Mucosa of rectum (tissue), 2 donors: Measurements from ENCODE around the gene MYH11.

Experiments used
- H3K27ac ChIP-seq, 2 donors: one replicate each; pipeline ENCODE4 v1.7.0; 2013; ENCODE audit warnings: inconsistent platforms in 2 of 2, low read depth in 2 of 2, low read length in 2 of 2
- H3K27me3 ChIP-seq, 2 donors: one replicate each; pipeline ENCODE4 v1.7.0; 2013; ENCODE audit warnings: low read length in 2 of 2; ENCODE audit not compliant: control insufficient read depth in 2 of 2, insufficient read depth in 2 of 2
- H3K36me3 ChIP-seq, 2 donors: one replicate each; pipeline ENCODE4 v1.7.0; 2013; ENCODE audit warnings: low read length in 2 of 2; ENCODE audit not compliant: control insufficient read depth in 2 of 2, insufficient read depth in 2 of 2
- H3K4me1 ChIP-seq, 2 donors: one replicate each; pipeline ENCODE4 v1.7.0; 2013; ENCODE audit warnings: low read length in 2 of 2, mild to moderate bottlenecking in 1 of 2; ENCODE audit not compliant: control insufficient read depth in 2 of 2, insufficient read depth in 2 of 2
- H3K4me3 ChIP-seq, 2 donors: one replicate each; pipeline ENCODE4 v1.7.0; 2013; ENCODE audit warnings: low read length in 2 of 2
- H3K9ac ChIP-seq, 2 donors: one replicate each; pipeline ENCODE4 v1.7.0; 2013; ENCODE audit warnings: low read length in 2 of 2, low read depth in 1 of 2, mild to moderate bottlenecking in 1 of 2
- H3K9me3 ChIP-seq, 2 donors: one replicate each; pipeline ENCODE4 v1.7.0; 2013; ENCODE audit warnings: low read length in 2 of 2; ENCODE audit not compliant: control insufficient read depth in 2 of 2
- donor health status: healthy.
- donor health status: Normal muscosa, but diverticular disease.

Gene MYH11

DNA sequence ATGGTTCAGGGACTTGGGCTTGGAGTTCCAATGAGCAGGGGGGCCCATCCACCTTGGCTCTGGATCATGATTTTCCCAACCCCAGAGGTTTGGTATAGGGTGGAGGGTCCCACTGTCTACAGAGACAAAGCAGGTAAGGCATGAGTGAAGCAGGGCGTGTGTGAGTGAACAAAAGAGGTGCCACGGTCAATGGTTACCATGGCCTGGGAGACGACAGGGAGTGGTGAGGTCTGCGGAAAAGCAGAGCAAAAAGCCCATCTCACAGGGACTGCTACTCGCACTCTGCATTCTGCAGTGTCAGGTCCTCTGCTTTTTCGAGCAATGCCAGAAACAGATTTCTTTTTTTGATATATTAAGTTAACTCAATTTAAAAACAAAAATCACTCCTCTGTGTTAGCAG is 24.6 kb downstream of the MYH11 start:
- Histone ChIP-seq H3K9me3 (no peaks in the 10 kb centered on the region), H3K9ac (no peak overlapping the region), H3K4me1 (peaks cover 0 to 2% of the 10 kb centered on the region in 2 donors), H3K4me3 (no peak overlapping the region), H3K27me3 (no peaks in the 10 kb centered on the region), H3K27ac (no peak overlapping the region), H3K36me3 (no peaks in the 10 kb centered on the region)

DNA sequence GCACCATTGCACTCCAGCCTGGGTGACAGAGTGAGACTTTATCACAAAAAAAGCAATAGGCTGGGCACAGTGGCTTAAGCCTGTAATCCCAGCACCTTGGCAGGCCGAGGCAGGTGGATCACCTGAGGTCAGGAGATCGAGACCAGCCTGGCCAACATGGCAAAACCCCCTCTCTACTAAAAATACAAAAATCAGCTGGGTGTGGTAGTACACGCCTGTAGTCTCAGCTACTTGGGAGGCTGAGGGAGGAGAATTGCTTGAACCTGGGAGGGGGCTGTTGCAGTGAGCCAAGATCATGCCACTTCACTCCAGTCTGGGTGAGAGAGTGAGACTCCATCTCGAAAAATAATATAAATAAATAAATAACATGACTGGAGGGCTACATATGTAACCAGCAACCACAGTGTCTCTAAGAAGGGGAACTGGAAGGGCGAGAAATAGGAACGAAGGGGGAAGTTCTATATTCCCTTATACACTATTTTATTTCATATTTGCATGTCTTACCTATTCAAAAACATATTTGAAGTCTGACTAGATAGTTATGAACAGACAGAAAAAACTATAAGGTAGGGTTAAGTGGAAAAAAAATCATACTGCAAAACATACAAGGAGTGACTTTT is 25.9 kb downstream of the MYH11 start:
- H3K9ac ChIP-seq, result no peak overlapping the region
- H3K9me3 ChIP-seq, result no peaks in the 10 kb centered on the region
- no peak overlapping the region for H3K4me3 ChIP-seq

DNA sequence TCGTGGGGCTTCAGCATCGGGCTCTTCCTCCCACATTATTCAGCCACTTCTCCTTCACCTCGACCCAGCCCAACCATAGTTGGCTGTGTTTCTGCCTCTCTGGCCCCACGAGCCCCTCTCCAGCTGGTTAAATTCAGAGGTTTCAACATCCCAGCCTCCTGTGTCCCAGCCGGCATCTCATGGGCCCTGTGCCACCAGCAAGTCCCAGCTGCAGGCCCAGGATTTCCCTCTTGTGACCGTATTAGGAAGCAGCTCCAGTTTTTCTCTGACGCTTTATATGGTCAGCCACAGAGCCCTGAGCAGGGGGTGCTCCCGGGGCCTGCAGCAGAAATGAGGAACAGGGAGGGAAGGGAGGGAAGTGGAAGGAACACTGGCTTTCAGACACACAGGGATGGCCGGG is 27.4 kb downstream of the MYH11 start:
- no peak overlapping the region for H3K9ac ChIP-seq
- H3K36me3 ChIP-seq, result no peaks in the 10 kb centered on the region
- H3K4me1 ChIP-seq, result no peaks in the 10 kb centered on the region
- H3K9me3 ChIP-seq, result no peaks in the 10 kb centered on the region
- H3K27ac ChIP-seq, result peak overlapping the region; percentile 24 to 28
- no peaks in the 10 kb centered on the region for H3K27me3 ChIP-seq
- no peak overlapping the region for H3K4me3 ChIP-seq

More for the DNA sequence above, 25.9 kb downstream of the MYH11 start:
- Histone ChIP-seq H3K27me3 (no peaks in the 10 kb centered on the region), H3K27ac (no peak overlapping the region), H3K36me3 (no peaks in the 10 kb centered on the region), H3K4me1 (peaks cover 0 to 2% of the 10 kb centered on the region in 2 donors)

DNA sequence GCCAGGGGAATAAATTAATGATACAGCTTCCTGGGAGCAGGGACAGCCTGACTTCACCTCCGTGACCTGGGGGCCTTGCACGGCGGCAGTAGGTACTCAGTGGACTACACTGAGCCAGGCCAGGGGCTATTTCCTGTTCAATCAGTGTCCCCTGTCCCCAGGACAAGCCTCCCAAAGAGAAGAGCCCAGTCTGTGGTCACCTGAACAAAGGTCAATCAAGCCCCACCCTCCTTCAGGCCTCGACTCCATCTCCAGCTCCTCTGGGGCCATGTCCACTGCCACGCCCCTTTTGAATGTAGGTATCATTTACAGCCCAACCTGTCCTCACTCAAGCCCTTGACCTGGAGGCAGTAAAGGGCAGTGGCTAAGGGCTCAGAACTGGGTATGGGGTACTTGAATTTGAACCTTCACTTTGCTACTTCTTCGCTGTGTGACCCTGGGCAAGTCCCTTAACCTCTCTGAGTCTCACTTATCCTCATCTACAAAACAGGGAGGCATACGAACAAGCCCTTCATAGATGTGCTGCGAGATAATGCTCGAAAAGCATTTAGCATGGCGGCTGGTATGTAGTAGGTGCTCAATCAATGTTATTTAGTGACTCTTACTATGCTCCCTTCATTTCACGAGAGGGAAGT is 29.0 kb downstream of the MYH11 start:
- H3K27me3 ChIP-seq, result no peaks in the 10 kb centered on the region
- peak overlapping the region in 1 of 2 donors; percentile 19 for H3K27ac ChIP-seq
- H3K9ac ChIP-seq, result no peak overlapping the region
- no peaks in the 10 kb centered on the region for H3K9me3 ChIP-seq
- H3K4me1 ChIP-seq, result no peaks in the 10 kb centered on the region
- no peaks in the 10 kb centered on the region for H3K36me3 ChIP-seq
- no peak overlapping the region for H3K4me3 ChIP-seq

DNA sequence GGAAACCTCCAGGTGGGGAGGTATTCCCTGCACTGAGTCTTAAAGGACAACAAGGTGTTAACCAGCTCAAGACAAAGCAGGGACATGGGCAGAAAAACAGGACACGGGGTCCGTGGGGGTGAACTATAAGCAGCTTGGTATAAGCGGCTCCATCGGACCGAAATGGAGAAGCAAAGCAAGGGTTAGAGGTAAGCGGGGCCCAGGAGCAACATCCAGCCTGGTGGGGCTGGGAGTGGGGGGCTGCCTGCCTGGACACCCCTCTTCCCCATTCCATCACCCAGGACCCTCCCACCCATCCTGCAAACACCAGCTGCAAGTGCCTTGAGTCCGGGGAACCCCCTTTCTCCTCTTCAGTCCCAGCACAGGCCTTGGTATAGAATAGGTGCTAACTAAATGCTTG is 29.5 kb downstream of the MYH11 start:
- Histone ChIP-seq H3K4me1 (no peaks in the 10 kb centered on the region), H3K9ac (no peak overlapping the region), H3K36me3 (no peaks in the 10 kb centered on the region), H3K27me3 (no peaks in the 10 kb centered on the region), H3K27ac (no peak overlapping the region), H3K4me3 (no peak overlapping the region), H3K9me3 (no peaks in the 10 kb centered on the region)

DNA sequence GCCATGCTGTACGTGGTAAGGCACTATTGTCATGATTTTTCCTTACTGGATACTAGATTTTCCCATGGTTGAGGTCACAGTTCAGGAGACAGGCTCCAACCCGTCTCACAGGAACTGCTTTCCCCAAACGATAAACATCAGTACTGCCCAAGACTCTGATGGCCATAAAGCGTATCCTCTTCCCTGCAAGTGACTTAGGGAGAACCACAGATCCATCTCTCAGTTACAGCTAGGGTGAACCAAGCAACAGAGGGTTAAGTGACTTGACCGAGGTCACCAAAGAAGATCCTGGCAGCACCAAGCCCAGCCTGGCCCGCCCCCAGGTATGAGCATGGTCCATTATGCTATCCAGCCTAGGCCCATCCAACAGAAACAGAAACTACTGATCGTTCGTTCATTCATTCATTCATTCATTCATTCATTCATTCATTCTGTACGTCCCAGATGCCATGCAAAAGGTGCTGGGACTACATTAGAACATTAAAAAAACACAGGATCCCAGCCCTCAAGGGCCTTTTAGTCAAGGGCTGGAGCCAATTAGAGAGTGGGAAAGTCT is 31.0 kb downstream of the MYH11 start:
- no peak overlapping the region for H3K4me3 ChIP-seq
- H3K9ac ChIP-seq, result no peak overlapping the region
- no peaks in the 10 kb centered on the region for H3K27me3 ChIP-seq
- no peaks in the 10 kb centered on the region for H3K36me3 ChIP-seq
- H3K4me1 ChIP-seq, result no peaks in the 10 kb centered on the region
- no peak overlapping the region for H3K27ac ChIP-seq
- no peaks in the 10 kb centered on the region for H3K9me3 ChIP-seq

DNA sequence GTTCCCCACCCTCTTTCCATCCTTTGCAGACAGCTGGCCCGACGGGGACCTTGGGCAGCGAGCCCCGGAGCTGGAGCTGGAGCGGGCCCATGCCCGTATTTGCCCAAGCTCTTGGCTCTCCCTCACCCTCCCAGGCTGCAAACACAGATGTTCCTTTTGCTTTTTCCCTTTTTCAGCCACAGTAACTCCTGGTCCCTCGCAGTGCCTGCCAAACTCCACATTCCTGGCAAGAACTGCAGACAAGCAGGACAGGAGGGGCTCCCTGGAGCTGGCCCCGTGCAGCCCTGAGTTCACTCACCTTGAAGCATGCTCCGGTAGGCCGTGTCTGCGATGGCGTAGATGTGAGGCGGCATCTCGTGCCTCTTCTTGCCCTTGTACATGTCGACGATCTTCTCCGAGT is 33.9 kb downstream of the MYH11 start:
- no peaks in the 10 kb centered on the region for H3K36me3 ChIP-seq
- no peaks in the 10 kb centered on the region for H3K9me3 ChIP-seq
- no peak overlapping the region for H3K27ac ChIP-seq
- no peak overlapping the region for H3K4me3 ChIP-seq
- no peaks in the 10 kb centered on the region for H3K27me3 ChIP-seq
- H3K4me1 ChIP-seq, result no peaks in the 10 kb centered on the region
- H3K9ac ChIP-seq, result no peak overlapping the region

DNA sequence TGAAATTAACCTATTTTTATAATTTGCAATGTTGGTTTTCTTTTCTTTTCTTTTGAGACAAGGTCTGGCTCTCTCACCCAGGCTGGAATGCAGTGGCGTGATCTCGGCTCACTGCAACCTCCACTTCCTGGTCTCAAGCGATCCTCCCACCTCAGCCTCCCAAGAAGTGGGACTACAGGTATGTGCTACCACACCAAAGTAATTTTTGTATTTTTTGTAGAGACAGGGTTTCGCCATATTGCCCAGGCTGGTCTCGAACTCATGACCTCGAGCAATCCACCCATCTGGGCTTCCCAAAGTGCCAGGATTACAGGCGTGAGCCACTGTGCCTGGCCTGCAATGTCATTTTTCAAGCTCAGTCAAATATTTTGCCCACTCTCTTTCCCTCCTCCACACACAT is 36.0 kb downstream of the MYH11 start:
- no peak overlapping the region for H3K9ac ChIP-seq
- no peaks in the 10 kb centered on the region for H3K4me1 ChIP-seq
- peaks cover 2 to 6% of the 10 kb centered on the region in 2 donors for H3K9me3 ChIP-seq
- H3K4me3 ChIP-seq, result no peak overlapping the region
- H3K27me3 ChIP-seq, result no peaks in the 10 kb centered on the region
- no peak overlapping the region for H3K27ac ChIP-seq
- H3K36me3 ChIP-seq, result no peaks in the 10 kb centered on the region

DNA sequence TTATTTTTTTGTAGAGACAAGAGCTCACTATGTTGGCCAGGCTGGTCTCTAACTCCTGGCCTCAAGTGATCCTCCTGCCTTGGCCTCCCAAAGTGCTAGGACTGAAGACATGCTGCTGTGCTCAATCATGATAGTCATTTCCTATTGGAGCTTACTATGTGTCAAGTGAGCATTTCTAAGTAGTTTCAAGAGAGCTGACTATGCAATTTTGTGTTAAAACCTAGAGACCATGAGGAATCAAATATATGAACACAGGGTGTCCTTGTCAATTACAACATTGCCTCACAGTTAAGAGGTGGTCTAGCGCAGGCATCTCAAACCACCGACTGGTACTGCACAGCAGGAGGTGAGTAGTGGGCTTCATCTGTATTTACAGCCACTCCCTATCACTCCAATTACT is 37.8 kb downstream of the MYH11 start:
- H3K4me1 ChIP-seq, result no peaks in the 10 kb centered on the region
- H3K27me3 ChIP-seq, result no peaks in the 10 kb centered on the region
- no peaks in the 10 kb centered on the region for H3K36me3 ChIP-seq
- H3K9ac ChIP-seq, result no peak overlapping the region
- no peak overlapping the region for H3K4me3 ChIP-seq
- peaks cover 2 to 8% of the 10 kb centered on the region in 2 donors for H3K9me3 ChIP-seq
- no peak overlapping the region for H3K27ac ChIP-seq

DNA sequence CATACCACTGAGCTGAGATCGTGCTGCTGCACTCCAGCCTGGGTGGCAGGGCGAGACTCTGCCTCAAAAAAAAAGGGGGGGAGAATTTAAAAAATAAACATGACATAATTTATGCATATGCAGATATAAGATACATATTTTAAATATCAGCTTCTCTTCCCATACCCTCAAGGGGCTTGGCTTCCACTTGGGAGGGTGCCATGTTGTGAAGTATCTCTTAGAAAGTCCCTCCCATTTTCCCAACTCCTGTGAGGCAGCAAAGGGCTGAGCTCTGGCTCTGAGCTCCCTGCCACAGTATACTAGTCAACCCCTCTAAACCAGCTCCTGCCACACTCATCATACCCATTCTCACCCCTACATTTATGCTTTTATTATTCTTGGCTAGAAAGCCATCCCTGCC is 39.4 kb downstream of the MYH11 start:
- no peaks in the 10 kb centered on the region for H3K4me1 ChIP-seq
- no peaks in the 10 kb centered on the region for H3K36me3 ChIP-seq
- H3K9me3 ChIP-seq, result peaks cover 2 to 8% of the 10 kb centered on the region in 2 donors
- no peak overlapping the region for H3K27ac ChIP-seq
- H3K4me3 ChIP-seq, result no peak overlapping the region
- H3K27me3 ChIP-seq, result no peaks in the 10 kb centered on the region
- no peak overlapping the region for H3K9ac ChIP-seq
